ENCODE results near the gene BAZ1A.
"Not testable (repeated sequence)": the region's sequence is repeated elsewhere in the genome, so short reads cannot be mapped to it uniquely, and the experiment has no call there.

BAZ1A gene

DNA sequence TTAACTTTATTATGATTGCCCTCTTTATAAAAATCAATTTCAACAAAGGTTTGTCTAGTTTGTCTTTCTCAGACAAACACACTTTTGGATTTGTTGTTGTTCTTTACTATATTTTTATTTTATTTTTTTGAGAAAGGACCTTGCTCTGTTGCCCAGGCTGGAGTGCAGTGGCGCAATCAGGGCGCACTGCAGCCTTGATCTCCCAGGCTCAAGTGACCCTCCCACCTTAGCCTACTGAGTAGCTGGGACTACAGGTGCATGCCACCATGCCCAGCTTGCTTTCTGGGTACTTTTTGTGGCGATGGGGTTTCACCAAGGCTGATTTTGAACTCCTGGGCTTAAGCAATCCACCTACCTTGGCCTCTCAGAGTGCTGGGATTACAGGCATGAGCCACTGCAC lies 96.4 kb downstream of the BAZ1A start:
- no peak for DNase-seq

GRCh38 chr14:34776611-34777010 lies 98.5 kb downstream of the BAZ1A start:
- DNase-seq, result no peak

DNA sequence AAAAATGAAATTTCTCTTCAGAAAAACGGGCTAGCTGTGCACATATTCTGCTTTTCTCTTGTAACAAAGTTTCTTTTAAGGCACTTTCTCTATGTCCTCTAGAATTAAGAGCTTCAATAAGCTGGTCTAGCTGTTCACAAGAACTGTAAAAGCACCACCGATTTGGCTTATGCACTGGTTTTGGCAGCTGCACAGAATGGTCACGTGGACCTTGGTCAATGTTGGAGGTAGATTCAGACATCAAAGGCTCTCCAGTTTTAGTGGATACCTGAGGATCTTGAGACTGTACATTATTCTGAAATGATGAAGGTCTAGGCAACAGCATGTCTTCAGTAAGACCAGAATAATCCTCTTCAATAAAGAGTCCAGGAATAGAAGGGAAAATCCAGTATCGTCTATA lies 99.2 kb downstream of the BAZ1A start:
- DNase-seq, result no peak

DNA sequence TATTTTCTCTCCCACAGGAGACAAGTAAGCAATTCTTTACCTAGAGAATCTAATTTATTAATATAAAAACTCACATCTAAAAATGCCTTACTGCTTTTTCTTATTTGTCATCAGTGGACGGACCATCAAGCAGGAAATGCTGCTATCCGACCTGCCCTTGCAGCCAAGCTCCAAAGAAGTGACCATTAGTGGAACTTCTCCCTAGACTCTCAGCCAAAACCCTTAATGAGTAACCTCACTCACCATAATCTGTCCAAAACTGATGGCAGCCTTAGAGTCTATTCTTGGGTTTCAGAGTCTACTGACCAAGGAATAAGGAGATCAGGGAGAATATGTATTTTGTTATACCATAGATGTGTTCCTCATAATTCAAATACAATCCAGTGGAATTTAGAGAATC lies 99.8 kb downstream of the BAZ1A start:
- DNase-seq, result no peak

DNA sequence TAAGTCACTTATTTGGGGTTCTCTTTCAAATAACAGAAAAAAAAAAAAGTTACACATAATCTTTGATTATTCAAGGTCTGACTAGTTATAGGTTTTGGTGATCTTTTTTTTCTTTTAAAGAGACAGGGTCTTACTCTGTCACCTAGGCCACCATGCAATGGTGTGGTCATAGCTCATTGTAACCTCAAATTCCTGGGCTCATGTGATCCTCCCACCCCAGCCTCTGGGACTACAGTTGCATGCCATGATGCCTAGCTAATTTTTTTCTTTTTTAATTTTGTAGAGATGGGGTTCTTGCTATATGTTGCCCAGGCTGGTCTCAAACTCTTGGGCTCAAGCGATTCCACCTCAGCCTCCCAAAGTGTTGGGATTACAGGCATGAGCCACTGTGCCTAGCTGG lies 104.3 kb downstream of the BAZ1A start:
- DNase-seq, result no peak

- no peak for DNase-seq
These were observed 108.6 kb downstream of the BAZ1A start for GRCh38 chr14:34766606-34767005.

- DNase-seq, result no peak
These were observed 109.1 kb downstream of the BAZ1A start for GRCh38 chr14:34766060-34766459.

DNA sequence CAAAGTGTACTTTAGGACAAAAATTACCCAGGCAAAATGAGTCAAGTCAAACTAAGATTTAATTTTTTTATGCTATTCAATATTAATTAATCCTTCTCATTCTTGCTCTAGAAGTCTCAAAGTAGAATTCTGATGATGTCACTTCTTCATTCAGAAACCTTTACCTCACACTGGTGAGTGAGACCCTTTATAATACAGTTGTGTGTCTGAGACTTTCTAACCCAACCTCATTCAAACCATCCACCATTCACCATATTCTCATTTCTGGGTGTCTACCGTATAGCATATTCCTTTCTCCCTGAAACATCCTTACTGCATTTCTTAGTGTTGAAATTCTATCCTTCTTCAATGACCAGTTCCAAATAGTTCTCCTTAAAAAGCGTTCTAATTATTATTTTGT lies 119.9 kb downstream of the BAZ1A start:
- DNase-seq, result no peak

DNA sequence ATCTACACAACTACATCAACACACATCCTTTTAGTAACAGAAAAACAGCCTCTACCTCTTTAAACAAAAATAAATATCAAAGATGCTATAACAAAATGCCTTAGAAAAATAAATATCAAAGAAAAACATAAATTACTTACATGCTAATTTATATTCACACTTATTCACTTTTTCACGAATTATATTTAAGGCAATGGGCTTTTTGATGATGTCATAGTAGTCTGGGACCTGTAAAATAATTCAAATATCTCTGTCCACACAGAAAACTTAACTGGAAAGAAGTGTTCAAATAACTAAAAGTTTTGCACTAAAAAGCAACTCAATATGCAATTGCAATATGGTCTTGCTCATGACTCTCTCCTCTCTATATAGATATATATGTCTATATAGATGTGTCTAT lies 120.5 kb downstream of the BAZ1A start:
- DNase-seq, result no peak

DNA sequence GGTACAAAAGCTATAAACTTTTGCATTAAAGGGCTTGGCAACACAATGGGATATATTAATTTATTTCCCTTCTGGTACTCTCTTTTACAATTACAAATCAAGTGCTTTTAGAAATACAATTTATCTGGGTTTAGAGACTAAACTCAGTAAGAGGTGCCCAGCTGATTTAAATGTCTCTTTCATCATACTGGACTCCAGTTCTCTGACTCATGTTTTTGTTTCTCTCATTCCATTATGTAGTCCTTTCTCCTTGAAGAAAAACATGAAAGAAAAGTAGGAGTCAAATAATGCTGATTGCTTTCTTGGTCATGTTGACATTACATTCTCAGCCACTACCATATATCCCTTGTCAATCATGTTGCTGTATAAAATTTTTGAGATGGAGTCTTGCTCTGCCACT lies 124.5 kb downstream of the BAZ1A start:
- DNase-seq, result no peak

DNA sequence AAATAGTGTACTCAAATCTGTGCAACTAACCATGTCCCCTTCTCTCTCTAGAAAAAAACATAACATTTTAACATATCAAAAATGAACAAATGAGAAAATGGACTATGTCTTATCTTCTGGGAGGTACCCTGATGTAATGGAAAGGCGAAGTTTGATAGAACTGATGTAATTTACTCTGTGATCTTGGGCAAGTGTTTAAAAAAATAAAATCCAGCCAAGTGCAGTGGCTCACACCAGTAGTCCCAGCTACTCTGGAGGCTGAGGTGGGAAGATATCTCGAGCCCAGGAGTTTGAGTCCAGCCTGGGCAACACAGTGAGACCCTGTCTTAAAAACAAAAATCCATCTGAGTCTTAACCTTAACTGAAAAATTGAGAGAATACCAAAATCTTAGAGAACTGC lies 124.9 kb downstream of the BAZ1A start:
- DNase-seq, result no peak

GRCh38 chr14:34749408-34749807 lies 125.8 kb downstream of the BAZ1A start:
- DNase-seq, result no peak

DNA sequence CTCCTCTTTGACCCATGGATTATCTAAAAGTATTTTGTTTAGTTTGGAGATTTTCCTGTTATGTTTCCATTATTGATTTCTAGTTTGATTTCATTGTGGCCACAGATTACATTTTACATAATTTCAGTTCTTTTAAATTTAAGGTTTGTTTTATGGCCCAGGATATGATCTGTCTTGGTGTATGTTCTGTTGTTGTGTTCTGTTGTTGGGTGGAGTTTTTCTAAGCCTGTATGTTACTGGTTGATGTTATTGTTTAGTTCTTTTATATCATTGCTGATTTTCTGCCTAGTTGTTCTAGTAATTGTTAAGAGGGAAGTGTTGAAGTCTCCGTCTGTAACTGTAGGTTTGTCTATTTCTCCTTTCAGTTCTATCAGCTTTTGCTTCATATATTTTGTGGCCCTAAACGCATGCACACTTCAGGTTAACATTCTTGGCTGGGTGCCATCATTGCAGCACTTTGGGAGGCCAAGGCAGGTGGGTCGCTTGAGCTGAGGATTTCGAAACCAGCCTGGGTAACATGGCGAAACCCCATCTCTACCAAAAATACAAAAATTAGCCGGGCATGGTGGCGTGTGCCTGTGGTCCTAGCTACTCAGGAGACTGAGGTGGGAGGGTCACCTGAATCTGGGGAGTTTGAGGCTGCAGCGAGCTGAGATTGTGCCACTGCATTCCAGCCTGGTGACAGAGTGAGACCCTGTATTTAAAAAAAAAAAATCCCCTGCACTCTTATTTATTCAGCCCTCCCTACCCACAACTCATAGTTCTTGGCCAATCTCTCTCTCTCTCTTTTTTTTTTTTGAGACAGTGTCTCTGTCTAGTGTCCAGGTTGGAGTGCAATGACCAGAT lies 132.7 kb downstream of the BAZ1A start:
- DNase-seq, result no peak

DNA sequence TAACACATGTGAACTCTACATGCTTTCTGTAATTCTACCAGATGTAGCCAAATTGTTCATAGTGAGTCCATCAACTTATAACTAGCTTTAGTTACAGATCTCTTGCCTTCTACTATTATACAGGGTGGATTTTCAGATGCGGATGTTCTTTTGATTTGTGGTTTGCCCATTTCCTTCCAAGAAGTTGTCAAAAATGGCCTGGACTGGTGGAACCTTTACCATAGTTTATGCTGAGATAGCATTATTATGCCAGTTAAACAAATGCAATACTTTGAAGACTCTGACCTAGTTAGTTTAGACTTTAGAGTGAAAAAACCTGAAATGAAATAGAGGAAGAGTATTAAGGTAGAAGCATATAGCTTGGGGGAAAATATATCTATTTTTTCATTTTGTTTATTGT lies 133.3 kb downstream of the BAZ1A start:
- no peak for DNase-seq

DNA sequence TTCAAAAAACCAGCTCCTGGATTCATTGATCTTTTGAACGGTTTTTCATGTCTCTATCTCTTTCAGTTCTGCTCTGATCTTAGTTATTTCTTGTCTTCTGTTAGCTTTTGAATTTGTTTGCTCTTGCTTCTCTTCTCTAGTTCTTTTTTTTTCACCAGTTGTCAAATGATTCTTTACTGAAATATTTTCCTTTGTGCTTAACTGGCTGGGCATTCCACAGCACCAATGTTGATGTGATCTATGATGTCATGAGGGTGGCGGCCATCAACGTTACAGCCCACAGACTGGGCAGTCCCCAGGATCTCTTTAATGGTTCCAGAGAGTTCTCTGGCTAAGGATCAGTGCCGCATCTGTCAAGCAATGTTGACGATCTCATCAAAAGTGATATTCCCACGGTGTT lies 135.0 kb downstream of the BAZ1A start:
- DNase-seq, result not testable (repeated sequence)

DNA sequence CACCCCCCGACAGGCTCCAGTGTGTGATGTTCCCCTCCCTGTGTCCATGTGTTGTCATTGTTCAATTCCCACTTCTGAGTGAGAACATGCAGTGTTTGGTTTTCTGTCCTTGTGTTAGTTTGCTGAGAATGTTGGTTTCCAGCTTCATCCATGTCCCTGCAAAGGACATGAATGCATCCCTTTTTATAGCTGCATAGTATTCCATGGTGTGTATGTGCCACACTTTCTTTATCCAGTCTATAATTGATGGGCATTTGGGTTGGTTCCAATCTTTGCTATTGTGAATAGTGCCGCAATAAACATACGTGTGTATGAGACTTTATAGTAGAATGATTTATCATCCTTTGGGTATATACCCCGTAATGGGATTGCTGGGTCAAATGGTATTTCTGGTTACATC lies 138.1 kb downstream of the BAZ1A start:
- not testable (repeated sequence) for DNase-seq

GRCh38 chr14:34733245-34733644 lies 141.9 kb downstream of the BAZ1A start:
- DNase-seq, result no peak

DNA sequence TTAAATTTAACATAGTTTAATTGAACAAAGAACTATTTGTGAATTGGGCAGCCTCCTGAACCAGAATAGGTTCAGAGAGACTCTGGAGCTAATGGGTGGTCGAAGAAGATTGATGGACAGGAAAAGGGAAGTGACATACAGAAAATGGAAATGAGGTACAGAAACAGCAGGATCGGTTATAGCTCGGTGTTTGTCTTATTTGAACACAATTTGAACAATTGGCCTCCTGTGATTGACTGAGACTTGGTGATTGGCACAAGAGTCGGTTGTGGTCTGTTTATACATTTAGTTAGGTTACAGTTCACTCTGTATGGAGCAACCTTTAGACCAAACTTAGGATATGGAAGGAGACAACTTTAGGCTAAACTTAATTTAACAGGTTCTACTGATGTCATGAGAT lies 142.4 kb downstream of the BAZ1A start:
- no peak for DNase-seq

DNA sequence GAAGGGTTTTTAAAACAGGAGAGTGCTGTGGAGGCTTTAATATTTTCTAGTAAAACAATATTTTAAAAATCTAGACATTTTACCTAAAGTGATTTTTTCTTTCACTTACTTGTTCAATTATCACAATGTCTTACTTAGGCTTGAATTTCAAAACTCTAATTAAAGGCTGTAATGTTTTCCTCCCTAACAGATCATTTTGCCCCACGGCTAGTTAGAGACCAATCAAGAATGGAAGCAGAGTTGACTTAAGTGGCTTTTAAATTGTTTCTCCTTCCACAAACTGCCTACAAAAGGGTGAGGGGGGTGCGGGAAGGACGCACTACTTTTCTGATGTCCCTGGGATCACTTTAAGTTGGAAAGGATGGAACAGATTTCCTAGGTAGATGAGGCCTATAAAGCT lies 151.3 kb downstream of the BAZ1A start:
- DNase-seq, result no peak

GRCh38 chr14:34722723-34723545 lies 152.2 kb downstream of the BAZ1A start:
- DNase-seq, result peak; percentile 2

- no peak for DNase-seq
These were observed 154.0 kb downstream of the BAZ1A start for GRCh38 chr14:34721129-34721528.

- DNase-seq, result no peak
These were observed 156.3 kb downstream of the BAZ1A start for GRCh38 chr14:34718750-34719304.

- no peak for DNase-seq
These were observed 159.9 kb downstream of the BAZ1A start for GRCh38 chr14:34715127-34715863.
